Loucy (cell line): ENCODE results near the gene FAM20C.

Experiments used
- H2AFZ ChIP-seq: fragments of 200-600 bp; sonication (generic); 2 replicates; pipeline ENCODE4 v1.6.0; 2016; ENCODE audit warnings: antibody characterized with exemption, mild to moderate bottlenecking, low read length, moderate library complexity
- H3F3A ChIP-seq: fragments of 200-600 bp; 2 replicates; pipeline ENCODE4 v1.6.0; 2016; ENCODE audit warnings: antibody characterized with exemption, low read depth, mild to moderate bottlenecking
- H3K27me3 ChIP-seq: fragments of 200-600 bp; sonication (generic); 2 replicates; pipeline ENCODE4 v1.6.1; 2014; ENCODE audit warnings: low read length, mild to moderate bottlenecking; ENCODE audit not compliant: insufficient read depth, poor library complexity, severe bottlenecking
- H3K36me3 ChIP-seq: fragments of 200-600 bp; sonication (generic); 2 replicates; pipeline ENCODE4 v1.6.1; 2016; ENCODE audit warnings: low read length; ENCODE audit not compliant: insufficient read depth
- H3K4me1 ChIP-seq: fragments of 200-600 bp; sonication (generic); 2 replicates; pipeline ENCODE4 v1.5.1; 2014; ENCODE audit warnings: low read length, mild to moderate bottlenecking; ENCODE audit not compliant: insufficient read depth, poor library complexity, severe bottlenecking
- H3K4me2 ChIP-seq: fragments of 200-600 bp; sonication (generic); 2 replicates; pipeline ENCODE4 v1.6.0; 2014; ENCODE audit warnings: antibody characterized with exemption, low read length, low read depth, mild to moderate bottlenecking; ENCODE audit not compliant: poor library complexity, severe bottlenecking
- H3K4me3 ChIP-seq: fragments of 200-600 bp; sonication (generic); 2 replicates; pipeline ENCODE4 v1.5.1; 2014; ENCODE audit warnings: low read length, mild to moderate bottlenecking, mixed read lengths; ENCODE audit not compliant: poor library complexity, severe bottlenecking
- H3K79me2 ChIP-seq: fragments of 200-600 bp; sonication (generic); 2 replicates; pipeline ENCODE4 v1.6.1; 2014; ENCODE audit warnings: low read length; ENCODE audit not compliant: insufficient read depth
- H3K9ac ChIP-seq: fragments of 200-600 bp; sonication (generic); 2 replicates; pipeline ENCODE4 v1.6.0; 2014; ENCODE audit warnings: mild to moderate bottlenecking, low read depth, low read length, moderate library complexity; ENCODE audit not compliant: poor library complexity, severe bottlenecking
- H3K9me2 ChIP-seq: fragments of 200-600 bp; sonication (generic); replicated peaks from 2 replicates; pipeline ENCODE4 v1.6.1; 2016; ENCODE audit warnings: low read depth, low read length, mixed read lengths
- H3K9me3 ChIP-seq: fragments of 200-600 bp; sonication (generic); 2 replicates; pipeline ENCODE4 v1.6.1; 2014; ENCODE audit warnings: mild to moderate bottlenecking, antibody characterized with exemption, low read length, low read depth; ENCODE audit not compliant: insufficient read depth
- H4K20me1 ChIP-seq: fragments of 200-600 bp; sonication (generic); 2 replicates; pipeline ENCODE4 v1.6.0; 2014; ENCODE audit warnings: antibody characterized with exemption, low read length, mild to moderate bottlenecking; ENCODE audit not compliant: insufficient read depth, poor library complexity, severe bottlenecking
- EZH2phosphoT487 ChIP-seq: fragments of 200-600 bp; IDR thresholded peaks from 2 replicates; pipeline ENCODE4 v1.6.1; 2018; ENCODE audit warnings: antibody characterized with exemption, mild to moderate bottlenecking, moderate library complexity, borderline replicate concordance
- TF ChIP-seq, protein P1 (sequence below): fragments of 200-600 bp; sonication (generic); conservative IDR thresholded peaks from 2 replicates; pipeline ENCODE4 v1.5.1; 2014; ENCODE audit warnings: mild to moderate bottlenecking, antibody characterized with exemption, low read length

FAM20C gene

DNA sequence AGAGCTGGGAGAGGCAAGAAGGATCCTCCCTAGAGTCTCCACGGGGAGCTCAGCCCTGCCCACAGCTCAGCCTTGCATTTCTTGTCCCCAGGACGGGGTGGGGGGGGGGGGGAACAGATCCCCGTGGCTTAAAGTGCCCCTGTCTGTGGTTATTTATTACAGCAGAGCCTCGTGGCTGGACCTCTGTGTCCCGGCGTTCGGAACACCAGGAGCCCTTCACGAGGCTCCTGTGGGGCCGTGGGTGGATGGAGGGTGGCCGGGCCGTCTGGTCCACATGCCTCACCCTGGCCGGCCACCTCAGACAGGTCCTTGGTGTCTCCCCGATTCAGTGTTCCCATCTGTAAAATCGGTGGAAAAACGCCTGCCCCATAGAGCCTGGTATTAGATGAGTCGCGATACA lies 37.9 kb downstream of the FAM20C start:
- Histone ChIP-seq H3K4me1 (no peaks in the 10 kb centered on the region), H3K36me3 (no peaks in the 10 kb centered on the region), H3F3A (no peaks in the 10 kb centered on the region), H3K9ac (no peak overlapping the region), H3K27me3 (no peaks in the 10 kb centered on the region), H3K9me2 (no peaks in the 10 kb centered on the region), H3K4me2 (no peak overlapping the region), H3K9me3 (peaks cover 5% of the 10 kb centered on the region; the same call in 1 of the 2 replicates), H4K20me1 (no peaks in the 10 kb centered on the region), H2AFZ (no peak overlapping the region), H3K79me2 (no peaks in the 10 kb centered on the region), H3K4me3 (no peak overlapping the region)
- no peak for TF ChIP-seq EZH2phosphoT487

DNA sequence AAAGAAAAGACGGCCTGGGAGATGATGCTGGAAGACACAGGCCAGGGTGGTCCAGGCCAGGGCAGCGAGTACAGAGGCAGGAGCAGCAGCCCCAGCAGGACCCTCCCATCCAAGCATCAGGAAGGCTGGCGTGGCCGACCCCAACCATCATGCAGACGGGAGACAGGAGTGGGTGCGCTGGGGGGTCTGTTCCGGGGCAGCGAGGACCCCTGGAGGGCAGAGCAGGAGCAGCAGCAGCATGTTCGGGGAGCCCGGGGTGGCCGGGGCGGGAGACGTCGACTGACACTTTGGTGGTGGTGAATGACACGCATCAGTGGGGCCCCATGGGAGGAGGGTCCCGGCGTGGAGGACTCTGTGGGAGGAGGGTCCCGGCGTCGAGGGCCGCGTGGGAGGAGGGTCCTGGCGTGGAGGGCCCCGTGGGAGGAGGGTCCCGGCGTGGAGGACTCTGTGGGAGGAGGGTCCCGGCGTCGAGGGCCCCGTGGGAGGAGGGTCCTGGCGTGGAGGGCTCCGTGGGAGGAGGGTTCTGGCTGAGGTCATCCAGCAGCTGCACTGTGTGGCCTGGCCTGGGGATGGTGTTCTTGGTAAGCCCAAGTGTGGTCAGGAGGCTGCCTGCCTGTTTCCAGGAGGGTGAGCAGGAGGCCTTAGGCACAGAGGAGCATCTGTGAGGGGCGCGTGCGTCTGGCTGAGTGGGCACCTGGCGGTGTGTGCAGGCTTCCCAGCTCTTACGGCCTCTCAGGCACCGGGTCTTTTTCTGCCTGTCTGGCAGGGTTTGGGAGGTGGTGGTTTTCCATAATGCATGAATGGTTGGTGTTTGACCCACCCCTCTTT lies 38.9 kb downstream of the FAM20C start:
- no peaks in the 10 kb centered on the region for H3K9me2 ChIP-seq
- peaks cover 9% of the 10 kb centered on the region; the same call in 1 of the 2 replicates for H3K9me3 ChIP-seq
- no peak overlapping the region for H3K4me2 ChIP-seq
- H3K4me1 ChIP-seq, result no peaks in the 10 kb centered on the region
- no peaks in the 10 kb centered on the region for H3F3A ChIP-seq
- H3K27me3 ChIP-seq, result no peaks in the 10 kb centered on the region
- no peak overlapping the region for H3K4me3 ChIP-seq
- no peaks in the 10 kb centered on the region for H3K79me2 ChIP-seq
- H3K36me3 ChIP-seq, result no peaks in the 10 kb centered on the region
- TF ChIP-seq EZH2phosphoT487, result no peak
- TF ChIP-seq, protein P1, sequence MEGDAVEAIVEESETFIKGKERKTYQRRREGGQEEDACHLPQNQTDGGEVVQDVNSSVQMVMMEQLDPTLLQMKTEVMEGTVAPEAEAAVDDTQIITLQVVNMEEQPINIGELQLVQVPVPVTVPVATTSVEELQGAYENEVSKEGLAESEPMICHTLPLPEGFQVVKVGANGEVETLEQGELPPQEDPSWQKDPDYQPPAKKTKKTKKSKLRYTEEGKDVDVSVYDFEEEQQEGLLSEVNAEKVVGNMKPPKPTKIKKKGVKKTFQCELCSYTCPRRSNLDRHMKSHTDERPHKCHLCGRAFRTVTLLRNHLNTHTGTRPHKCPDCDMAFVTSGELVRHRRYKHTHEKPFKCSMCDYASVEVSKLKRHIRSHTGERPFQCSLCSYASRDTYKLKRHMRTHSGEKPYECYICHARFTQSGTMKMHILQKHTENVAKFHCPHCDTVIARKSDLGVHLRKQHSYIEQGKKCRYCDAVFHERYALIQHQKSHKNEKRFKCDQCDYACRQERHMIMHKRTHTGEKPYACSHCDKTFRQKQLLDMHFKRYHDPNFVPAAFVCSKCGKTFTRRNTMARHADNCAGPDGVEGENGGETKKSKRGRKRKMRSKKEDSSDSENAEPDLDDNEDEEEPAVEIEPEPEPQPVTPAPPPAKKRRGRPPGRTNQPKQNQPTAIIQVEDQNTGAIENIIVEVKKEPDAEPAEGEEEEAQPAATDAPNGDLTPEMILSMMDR, result no peak
- H4K20me1 ChIP-seq, result no peaks in the 10 kb centered on the region
- H3K9ac ChIP-seq, result no peak overlapping the region
- H2AFZ ChIP-seq, result no peak overlapping the region

DNA sequence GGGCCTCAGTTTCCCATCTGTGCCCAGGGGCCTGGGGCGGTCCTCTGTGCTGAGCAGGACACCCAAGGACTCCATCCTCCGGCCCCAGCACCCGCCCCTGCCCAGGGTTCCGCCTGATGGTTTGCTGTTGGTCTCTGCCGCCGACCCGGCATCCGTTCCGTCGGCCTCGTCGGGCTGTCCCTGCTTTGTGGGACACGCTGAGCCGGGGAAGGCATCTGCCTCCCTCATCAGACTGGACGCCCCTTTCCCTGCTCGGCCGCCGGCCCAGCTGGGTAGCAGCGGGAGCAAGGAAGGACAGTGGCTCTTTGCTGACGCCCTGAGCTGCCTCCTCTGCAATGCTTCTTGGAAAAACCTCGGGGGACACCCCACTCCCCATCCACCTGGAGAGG lies 39.5 kb downstream of the FAM20C start:
- Histone ChIP-seq H3K4me2 (no peak overlapping the region), H3K9me2 (no peaks in the 10 kb centered on the region), H2AFZ (no peak overlapping the region), H3K36me3 (no peaks in the 10 kb centered on the region), H3K27me3 (no peaks in the 10 kb centered on the region), H3K4me3 (no peak overlapping the region), H3K9me3 (peaks cover 9% of the 10 kb centered on the region; the same call in 1 of the 2 replicates), H3F3A (no peaks in the 10 kb centered on the region), H3K4me1 (no peaks in the 10 kb centered on the region), H4K20me1 (no peaks in the 10 kb centered on the region), H3K9ac (no peak overlapping the region), H3K79me2 (no peaks in the 10 kb centered on the region)
- TF ChIP-seq, protein P1, result no peak
